Karpas-422 (cell line): ENCODE data around the gene AK9. TPM values are rescaled to one million over a fixed set of nuclear protein-coding genes. Genes with fewer than 3 reads are reported as not detected.
"Not testable (repeated sequence)": the region's sequence is repeated elsewhere in the genome, so short reads cannot be mapped to it uniquely, and the experiment has no call there.

Experiments used
- DNase-seq: peaks from one replicate; pipeline ENCODE4 v3.0.0-alpha.2; 2015
- H2AFZ ChIP-seq: fragments of 200-600 bp; sonication (generic); 2 replicates; pipeline ENCODE4 v1.6.1; 2014; ENCODE audit warnings: antibody characterized with exemption, low read length, mixed read lengths
- H3K27ac ChIP-seq: fragments of 200-600 bp; sonication (generic); 2 replicates; pipeline ENCODE4 v1.5.1; 2014; ENCODE audit warnings: mild to moderate bottlenecking, low read length, moderate library complexity
- H3K27me3 ChIP-seq: fragments of 200-600 bp; sonication (generic); 2 replicates; pipeline ENCODE4 v1.6.1; 2014; ENCODE audit warnings: low read length, mixed read lengths
- H3K36me3 ChIP-seq: fragments of 200-600 bp; sonication (generic); 2 replicates; pipeline ENCODE4 v1.6.1; 2014; ENCODE audit warnings: low read length, mixed read lengths; ENCODE audit not compliant: insufficient read depth
- H3K4me1 ChIP-seq: fragments of 200-600 bp; sonication (generic); 2 replicates; pipeline ENCODE4 v1.6.1; 2014; ENCODE audit warnings: mild to moderate bottlenecking, low read length, mixed read lengths
- H3K4me2 ChIP-seq: fragments of 200-600 bp; sonication (generic); 2 replicates; pipeline ENCODE4 v1.6.1; 2014; ENCODE audit warnings: low read length, low read depth, mild to moderate bottlenecking; ENCODE audit not compliant: poor library complexity, severe bottlenecking
- H3K4me3 ChIP-seq: fragments of 200-600 bp; sonication (generic); 2 replicates; pipeline ENCODE4 v1.5.1; 2014; ENCODE audit warnings: mild to moderate bottlenecking, antibody characterized with exemption, low read length, mixed read lengths
- H3K79me2 ChIP-seq: fragments of 200-600 bp; sonication (generic); 2 replicates; pipeline ENCODE4 v1.6.1; 2014; ENCODE audit warnings: mild to moderate bottlenecking, low read length, mixed read lengths
- H3K9ac ChIP-seq: fragments of 200-600 bp; sonication (generic); 2 replicates; pipeline ENCODE4 v1.6.0; 2014; ENCODE audit warnings: low read length
- H3K9me2 ChIP-seq: fragments of 200-600 bp; sonication (generic), shearing (Covaris generic); replicated peaks from 2 replicates; pipeline ENCODE4 v1.6.0; 2014; ENCODE audit warnings: mild to moderate bottlenecking, low read length, moderate library complexity; ENCODE audit not compliant: insufficient read depth
- H3K9me3 ChIP-seq: fragments of 300-700, 200-600 bp; sonication (generic); 2 replicates; pipeline ENCODE4 v1.6.1; 2014; ENCODE audit warnings: low read length, mixed read lengths
- H4K20me1 ChIP-seq: fragments of 200-600 bp; sonication (generic); 2 replicates; pipeline ENCODE4 v1.6.1; 2014; ENCODE audit warnings: mild to moderate bottlenecking, antibody characterized with exemption, low read length, low read depth; ENCODE audit not compliant: insufficient read depth
- total RNA-seq: library from RNA; depleted of rRNA; stranded (reverse); fragments of >200 nt; shearing (Covaris generic); gene quantifications from 2 replicates; pipeline ENCODE4 v1.2.3, GENCODE V29; 2014; ENCODE audit warnings: low replicate concordance

The AK9 gene
- total RNA-seq, 1 experiment from 2014 or later = 2.9 TPM

DNA sequence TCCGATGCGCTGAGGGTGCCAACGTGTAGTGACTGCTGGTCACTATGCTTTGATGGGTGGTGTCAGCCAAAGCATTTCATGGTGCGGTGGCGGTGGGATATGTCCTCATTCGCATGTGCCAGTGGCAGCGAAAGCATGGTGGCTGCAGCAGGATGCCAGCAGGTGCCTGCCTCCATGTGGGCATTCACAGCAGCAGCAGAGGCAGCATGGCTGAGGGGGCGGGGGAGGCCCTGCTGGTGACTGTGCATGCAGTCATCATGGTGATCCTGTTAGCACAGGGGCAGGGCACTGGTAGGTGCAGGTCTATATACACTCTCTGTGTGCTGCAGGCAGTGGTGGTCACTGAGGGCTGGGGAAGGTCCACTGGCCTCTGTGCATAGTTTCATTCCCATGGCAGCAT lies 22.1 kb upstream of the AK9 start:
- H3K79me2 ChIP-seq = no peaks in the 10 kb centered on the region; the same call in 1 of the 2 replicates
- peaks cover 7% of the 10 kb centered on the region for H3K4me1 ChIP-seq
- H3K9me2 ChIP-seq = no peaks in the 10 kb centered on the region
- no peak overlapping the region for H2AFZ ChIP-seq
- no peak overlapping the region for H3K4me3 ChIP-seq
- H3K9me3 ChIP-seq = no peaks in the 10 kb centered on the region
- no peak overlapping the region for H3K4me2 ChIP-seq
- no peaks in the 10 kb centered on the region; the same call in 1 of the 2 replicates for H4K20me1 ChIP-seq
- no peak overlapping the region for H3K27ac ChIP-seq
- no peaks in the 10 kb centered on the region; the same call in 1 of the 2 replicates for H3K27me3 ChIP-seq
- no peak for DNase-seq
- no peak overlapping the region for H3K9ac ChIP-seq
- H3K36me3 ChIP-seq = no peaks in the 10 kb centered on the region

- not testable (repeated sequence) for H4K20me1 ChIP-seq, H3K79me2 ChIP-seq, H3K27me3 ChIP-seq, H3K4me3 ChIP-seq, H3K27ac ChIP-seq, H3K9me2 ChIP-seq, H2AFZ ChIP-seq, DNase-seq, H3K9me3 ChIP-seq, H3K4me2 ChIP-seq, H3K9ac ChIP-seq, H3K36me3 ChIP-seq
- H3K4me1 ChIP-seq = peaks cover 13% of the 10 kb centered on the region
Measured at GRCh38 chr6:109708099-109708498, 17.1 kb upstream of the AK9 start.

- H3K4me2 ChIP-seq = no peak overlapping the region
- no peak overlapping the region for H3K9ac ChIP-seq
- H3K9me3 ChIP-seq = no peaks in the 10 kb centered on the region
- H3K36me3 ChIP-seq = no peaks in the 10 kb centered on the region
- H3K4me3 ChIP-seq = no peak overlapping the region
- DNase-seq = no peak
- H3K79me2 ChIP-seq = no peaks in the 10 kb centered on the region; the same call in 1 of the 2 replicates
- H3K27me3 ChIP-seq = no peaks in the 10 kb centered on the region; the same call in 1 of the 2 replicates
- no peak overlapping the region for H3K27ac ChIP-seq
- H3K4me1 ChIP-seq = peaks cover 17% of the 10 kb centered on the region
- peaks cover 7% of the 10 kb centered on the region; the same call in 1 of the 2 replicates for H4K20me1 ChIP-seq
- no peak overlapping the region for H2AFZ ChIP-seq
- no peaks in the 10 kb centered on the region for H3K9me2 ChIP-seq
Measured at GRCh38 chr6:109706513-109706912, 15.5 kb upstream of the AK9 start.

DNA sequence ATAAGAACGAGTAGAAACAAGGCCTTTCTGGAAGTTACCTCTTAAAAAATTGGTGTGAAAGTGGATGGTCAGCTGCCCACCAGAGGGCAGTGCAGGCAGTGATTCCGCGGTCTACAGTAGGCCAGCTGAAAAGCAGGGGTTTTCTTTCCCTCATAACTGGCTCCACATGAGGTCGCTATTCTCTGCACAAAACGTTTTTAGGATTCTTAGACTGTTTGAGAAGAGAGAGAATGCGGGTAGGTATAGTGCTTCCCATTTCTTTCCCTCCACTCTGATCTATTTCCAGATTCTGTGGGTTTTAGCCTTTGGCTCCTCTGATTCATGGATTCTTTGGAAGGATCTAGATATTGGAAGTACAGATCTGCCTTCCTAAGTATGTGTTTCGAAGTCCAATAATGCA lies 14.3 kb upstream of the AK9 start:
- no peak overlapping the region for H3K9ac ChIP-seq
- no peak overlapping the region for H3K4me2 ChIP-seq
- H2AFZ ChIP-seq = no peak overlapping the region
- H3K4me1 ChIP-seq = peaks cover 21% of the 10 kb centered on the region
- H4K20me1 ChIP-seq = peaks cover 7% of the 10 kb centered on the region; the same call in 1 of the 2 replicates
- H3K79me2 ChIP-seq = no peaks in the 10 kb centered on the region
- no peaks in the 10 kb centered on the region for H3K36me3 ChIP-seq
- no peak overlapping the region for H3K4me3 ChIP-seq
- H3K9me3 ChIP-seq = no peaks in the 10 kb centered on the region
- DNase-seq = peak; percentile 95
- H3K27me3 ChIP-seq = no peaks in the 10 kb centered on the region; the same call in 1 of the 2 replicates
- H3K9me2 ChIP-seq = no peaks in the 10 kb centered on the region
- H3K27ac ChIP-seq = no peak overlapping the region

GRCh38 chr6:109702791-109703190 lies 11.8 kb upstream of the AK9 start:
- no peaks in the 10 kb centered on the region for H3K79me2 ChIP-seq

GRCh38 chr6:109701774-109702173 lies 10.8 kb upstream of the AK9 start:
- H3K27ac ChIP-seq = no peak overlapping the region
- H4K20me1 ChIP-seq = peaks cover 7% of the 10 kb centered on the region; the same call in 1 of the 2 replicates
- H3K9me2 ChIP-seq = no peaks in the 10 kb centered on the region
- no peak overlapping the region for H3K9ac ChIP-seq
- H3K36me3 ChIP-seq = no peaks in the 10 kb centered on the region
- H3K4me1 ChIP-seq = peaks cover 21% of the 10 kb centered on the region
- no peaks in the 10 kb centered on the region for H3K27me3 ChIP-seq
- H3K4me2 ChIP-seq = no peak overlapping the region
- H2AFZ ChIP-seq = no peak overlapping the region
- DNase-seq = no peak
- no peaks in the 10 kb centered on the region for H3K9me3 ChIP-seq
- H3K79me2 ChIP-seq = no peaks in the 10 kb centered on the region
- H3K4me3 ChIP-seq = no peak overlapping the region

More at GRCh38 chr6:109702791-109703190, 11.8 kb upstream of the AK9 start:
- no peak for DNase-seq
- Histone ChIP-seq H3K4me2 (no peak overlapping the region), H3K9me3 (no peaks in the 10 kb centered on the region), H2AFZ (no peak overlapping the region), H3K27me3 (no peaks in the 10 kb centered on the region), H3K36me3 (no peaks in the 10 kb centered on the region), H3K9me2 (no peaks in the 10 kb centered on the region), H3K27ac (no peak overlapping the region), H3K4me3 (no peak overlapping the region), H3K4me1 (peaks cover 21% of the 10 kb centered on the region), H4K20me1 (peaks cover 7% of the 10 kb centered on the region; the same call in 1 of the 2 replicates), H3K9ac (no peak overlapping the region)

- peaks cover 19% of the 10 kb centered on the region for H3K4me1 ChIP-seq
- H3K36me3 ChIP-seq = 0 out of 2 replicates have a peak, but pooled peaks cover 1% of the 10 kb centered on the region
- H3K4me3 ChIP-seq = no peak overlapping the region
- H3K4me2 ChIP-seq = no peak overlapping the region
- no peaks in the 10 kb centered on the region for H3K9me3 ChIP-seq
- DNase-seq = no peak
- no peak overlapping the region for H3K27ac ChIP-seq
- peaks cover 7% of the 10 kb centered on the region; the same call in 1 of the 2 replicates for H4K20me1 ChIP-seq
- H3K9me2 ChIP-seq = no peaks in the 10 kb centered on the region
- no peaks in the 10 kb centered on the region for H3K27me3 ChIP-seq
- H3K9ac ChIP-seq = no peak overlapping the region
- H3K79me2 ChIP-seq = no peaks in the 10 kb centered on the region
- no peak overlapping the region for H2AFZ ChIP-seq
Measured at GRCh38 chr6:109701221-109701620, 10.2 kb upstream of the AK9 start.

DNA sequence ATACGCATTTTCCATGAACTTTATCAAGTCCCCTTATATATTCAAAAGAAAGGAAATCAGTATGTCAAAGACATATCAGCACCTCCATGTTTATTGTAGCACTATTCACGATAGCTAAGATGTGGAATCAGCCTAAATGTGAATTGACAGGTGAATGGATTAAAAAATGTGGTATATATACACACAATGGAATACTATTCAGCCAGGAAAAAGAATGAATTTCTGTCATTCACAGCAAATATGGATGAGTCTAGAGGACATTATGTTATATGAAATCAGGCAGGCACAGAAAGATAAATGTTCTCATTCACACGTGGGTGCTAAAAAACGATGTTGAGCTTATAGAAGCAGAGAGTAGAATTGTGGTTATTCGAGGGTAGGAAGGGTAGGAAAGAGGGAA lies 5.4 kb upstream of the AK9 start:
- Histone ChIP-seq H3K4me3 (no peak overlapping the region), H3K9me3 (no peaks in the 10 kb centered on the region), H3K79me2 (peaks cover 19% of the 10 kb centered on the region), H4K20me1 (no peaks in the 10 kb centered on the region), H3K27me3 (no peaks in the 10 kb centered on the region), H3K27ac (no peak overlapping the region), H3K9me2 (no peaks in the 10 kb centered on the region), H3K36me3 (peaks cover 4% of the 10 kb centered on the region; the same call in 1 of the 2 replicates), H3K4me2 (no peak overlapping the region), H3K4me1 (peaks cover 28% of the 10 kb centered on the region), H2AFZ (no peak overlapping the region), H3K9ac (no peak overlapping the region)
- no peak for DNase-seq
